Suprapubic skin (tissue), 4 donors: ENCODE results near the gene GRPEL1. TPM values are rescaled to one million over a fixed set of nuclear protein-coding genes. Genes with fewer than 3 reads are reported as not detected.
"Not testable (repeated sequence)": the region's sequence is repeated elsewhere in the genome, so short reads cannot be mapped to it uniquely, and the experiment has no call there.

Source experiments
- DNase-seq, 2 donors: peaks; one replicate each; pipeline ENCODE4 v3.0.0-alpha.2; 2019; ENCODE audit warnings: low spot score in 2 of 2
- H3K27ac ChIP-seq: fragments of 200-600 bp; sonication (generic); one replicate; pipeline ENCODE4 v1.5.1; 2019
- H3K27me3 ChIP-seq: fragments of 200-600 bp; sonication (generic); one replicate; pipeline ENCODE4 v1.5.1; 2019
- H3K36me3 ChIP-seq: fragments of 200-600 bp; sonication (generic); one replicate; pipeline ENCODE4 v1.5.1; 2019
- H3K4me1 ChIP-seq: fragments of 200-600 bp; sonication (generic); one replicate; pipeline ENCODE4 v1.5.1; 2019
- H3K4me3 ChIP-seq: fragments of 200-600 bp; sonication (generic); one replicate; pipeline ENCODE4 v1.5.1; 2019; ENCODE audit warnings: mild to moderate bottlenecking
- H3K9me3 ChIP-seq: fragments of 200-600 bp; sonication (generic); one replicate; pipeline ENCODE4 v1.5.1; 2019
- EP300 ChIP-seq: sonication (generic); formaldehyde crosslinking; IDR thresholded peaks from one replicate; pipeline ENCODE4 v1.6.1; 2017; ENCODE audit warnings: antibody characterized with exemption
- POLR2A ChIP-seq, 2 donors: fragments of 450-650 bp; IDR thresholded peaks; one replicate each; pipeline ENCODE4 v1.6.1; 2017; ENCODE audit warnings: antibody characterized with exemption in 2 of 2, mild to moderate bottlenecking in 2 of 2, moderate library complexity in 2 of 2
- POLR2AphosphoS5 ChIP-seq, 3 donors: sonication (generic); formaldehyde crosslinking; IDR thresholded peaks; one replicate each; pipeline ENCODE4 v1.6.1; 2017; ENCODE audit warnings: antibody characterized with exemption in 3 of 3
- WGBS: methylation state at CpG from one replicate; pipeline ENCODE4 v1.1.5; 2018; 5-methylcytosine and 5-hydroxymethylcytosine counted together
- total RNA-seq, 4 donors: library from RNA; depleted of rRNA; stranded (reverse); fragments of >200 nt; gene quantifications; one replicate each; pipeline ENCODE4 v1.1.0, GENCODE V29; 2016
- TF ChIP-seq, protein P1 (sequence below), 2 donors: fragments of 200-600 bp in 1 of 2; fragments of 450-650 bp in 1 of 2; sonication (generic) in 1 of 2; IDR thresholded peaks; one replicate each; pipeline ENCODE4 v1.5.1; 2016 to 2019; ENCODE audit warnings: antibody characterized with exemption in 2 of 2, mild to moderate bottlenecking in 1 of 2, moderate library complexity in 1 of 2

GRPEL1 gene
- total RNA-seq, 4 donors from 2014 or later, result 18.2 to 32.4 (median 25.3) TPM

DNA sequence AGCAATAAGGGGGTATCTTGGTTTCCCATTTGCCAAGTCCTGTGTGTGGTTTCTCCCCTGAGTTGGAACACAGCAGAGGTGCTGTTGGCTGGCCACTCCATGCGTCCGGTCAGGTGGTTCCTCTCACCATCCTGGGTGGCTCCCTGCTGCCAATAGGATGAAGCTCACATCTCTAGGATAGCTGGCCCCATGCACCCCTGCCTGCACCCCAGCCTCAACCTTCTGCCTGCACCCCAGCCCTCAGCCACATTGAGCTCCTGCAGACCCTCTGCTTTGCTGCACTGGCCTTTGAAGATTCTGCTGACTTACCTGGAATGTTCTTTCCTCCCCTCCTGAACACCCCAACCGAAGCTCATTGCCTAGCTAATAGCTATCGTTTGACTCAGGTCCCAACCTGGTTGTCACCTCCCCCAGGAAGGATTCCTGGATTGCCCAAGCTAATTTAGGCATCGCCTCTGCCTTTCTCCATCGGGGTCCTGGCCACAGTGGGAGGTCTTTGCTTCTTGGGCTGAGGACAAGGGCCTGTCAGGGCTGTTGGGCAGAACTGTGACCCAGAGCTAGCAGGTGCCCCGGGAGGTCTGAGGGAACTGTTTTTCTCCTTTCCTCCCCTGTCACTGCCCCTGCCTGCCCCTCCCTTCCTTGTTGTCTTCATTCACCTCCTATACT is 36.6 kb upstream of the GRPEL1 start:
- H3K36me3 ChIP-seq, result no peaks in the 10 kb centered on the region
- no peaks in the 10 kb centered on the region for H3K27me3 ChIP-seq
- H3K9me3 ChIP-seq, result no peaks in the 10 kb centered on the region
- no peak overlapping the region for H3K4me3 ChIP-seq
- DNase-seq, result no peak
- peak overlapping the region; percentile 32 for H3K27ac ChIP-seq
- TF ChIP-seq POLR2AphosphoS5 (IDR thresholded peaks at IDR 0.05) (no peak), EP300 (no peak), POLR2A (IDR thresholded peaks at IDR 0.05) (no peak)
- TF ChIP-seq, protein P1, sequence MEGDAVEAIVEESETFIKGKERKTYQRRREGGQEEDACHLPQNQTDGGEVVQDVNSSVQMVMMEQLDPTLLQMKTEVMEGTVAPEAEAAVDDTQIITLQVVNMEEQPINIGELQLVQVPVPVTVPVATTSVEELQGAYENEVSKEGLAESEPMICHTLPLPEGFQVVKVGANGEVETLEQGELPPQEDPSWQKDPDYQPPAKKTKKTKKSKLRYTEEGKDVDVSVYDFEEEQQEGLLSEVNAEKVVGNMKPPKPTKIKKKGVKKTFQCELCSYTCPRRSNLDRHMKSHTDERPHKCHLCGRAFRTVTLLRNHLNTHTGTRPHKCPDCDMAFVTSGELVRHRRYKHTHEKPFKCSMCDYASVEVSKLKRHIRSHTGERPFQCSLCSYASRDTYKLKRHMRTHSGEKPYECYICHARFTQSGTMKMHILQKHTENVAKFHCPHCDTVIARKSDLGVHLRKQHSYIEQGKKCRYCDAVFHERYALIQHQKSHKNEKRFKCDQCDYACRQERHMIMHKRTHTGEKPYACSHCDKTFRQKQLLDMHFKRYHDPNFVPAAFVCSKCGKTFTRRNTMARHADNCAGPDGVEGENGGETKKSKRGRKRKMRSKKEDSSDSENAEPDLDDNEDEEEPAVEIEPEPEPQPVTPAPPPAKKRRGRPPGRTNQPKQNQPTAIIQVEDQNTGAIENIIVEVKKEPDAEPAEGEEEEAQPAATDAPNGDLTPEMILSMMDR (IDR thresholded peaks at IDR 0.05), result no peak
- WGBS, result 93% methylated on average over 7 of the region's 7 CpGs
- H3K4me1 ChIP-seq, result peaks cover 20% of the 10 kb centered on the region

DNA sequence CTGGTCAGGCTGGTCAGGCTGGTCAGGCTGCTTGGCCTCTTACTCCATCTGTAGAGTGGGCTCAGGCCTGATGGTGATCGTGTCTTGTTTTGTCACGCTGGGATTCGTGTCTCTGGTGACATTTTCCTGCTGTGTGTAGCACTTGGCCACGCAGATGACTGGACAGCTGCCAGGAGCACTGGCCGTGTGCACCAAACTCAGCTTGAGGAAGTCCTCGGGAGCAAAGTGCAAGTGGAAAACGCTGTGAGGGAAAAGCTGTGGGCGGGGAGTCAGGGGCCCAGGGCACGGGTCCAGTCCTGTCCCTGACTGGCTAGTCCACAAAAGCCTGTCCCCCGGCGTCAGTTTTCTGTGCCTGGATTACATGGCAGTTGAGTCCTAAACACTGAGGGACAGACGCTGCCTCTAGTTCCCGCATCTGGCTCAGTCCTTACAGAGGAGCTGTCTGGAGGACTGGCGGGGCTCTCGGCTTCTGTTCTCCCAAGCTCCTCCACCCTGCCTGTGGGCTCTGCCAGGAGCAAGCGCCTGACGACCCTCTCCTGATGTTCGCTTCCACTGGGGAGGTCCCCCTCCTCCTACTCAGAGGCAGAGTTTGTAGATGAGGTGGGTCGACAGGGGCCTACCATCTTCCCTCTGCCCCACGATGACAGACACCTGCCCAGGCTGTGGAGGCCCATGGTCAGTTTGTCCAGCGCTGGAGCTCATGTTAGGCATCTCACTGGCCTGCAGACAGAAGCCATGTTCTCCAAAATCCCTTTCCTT is 35.9 kb upstream of the GRPEL1 start:
- Histone ChIP-seq H3K4me3 (peak overlapping the region; percentile 74), H3K9me3 (no peaks in the 10 kb centered on the region), H3K4me1 (peaks cover 20% of the 10 kb centered on the region), H3K27me3 (no peaks in the 10 kb centered on the region), H3K27ac (peak overlapping the region; percentile 83), H3K36me3 (no peaks in the 10 kb centered on the region)
- no peak for TF ChIP-seq POLR2AphosphoS5 (IDR thresholded peaks at IDR 0.05)
- TF ChIP-seq EP300, result no peak
- TF ChIP-seq POLR2A (IDR thresholded peaks at IDR 0.05), result no peak
- TF ChIP-seq, protein P1 (IDR thresholded peaks at IDR 0.05), result no peak
- peak in 1 of 2 donors; percentile 86 for DNase-seq
- 40% methylated on average over 19 of the region's 21 CpGs for WGBS

DNA sequence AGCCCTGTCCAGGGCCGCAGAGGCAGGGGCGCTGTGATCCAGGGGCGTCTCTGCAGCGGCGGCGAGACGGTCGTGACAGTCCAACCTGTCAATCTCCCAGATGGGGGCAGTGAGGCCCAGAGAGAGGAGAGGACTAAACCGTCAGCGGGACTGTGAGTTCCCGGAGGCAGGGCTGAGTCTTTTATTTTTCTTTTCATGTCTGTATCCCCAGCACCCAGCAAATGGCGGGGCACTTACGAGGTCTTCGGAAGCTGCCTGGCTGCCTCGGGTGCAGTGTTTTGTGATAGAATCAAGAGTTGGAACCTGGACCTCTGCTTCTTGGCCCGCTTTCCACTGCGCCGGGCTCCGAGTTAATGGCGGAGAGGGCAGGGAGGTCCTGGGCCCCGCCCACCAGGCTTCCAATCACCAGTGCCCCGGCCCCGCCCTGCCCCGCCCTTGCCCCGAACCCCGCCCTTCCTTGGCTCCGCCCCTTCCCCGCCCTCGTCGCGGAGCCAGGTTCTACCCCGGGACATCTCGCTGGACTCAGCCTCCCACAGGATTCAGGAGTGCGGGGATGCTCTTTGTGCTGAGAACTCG is 35.3 kb upstream of the GRPEL1 start:
- Histone ChIP-seq H3K4me3 (peak overlapping the region; percentile 74), H3K36me3 (no peaks in the 10 kb centered on the region), H3K27me3 (no peaks in the 10 kb centered on the region), H3K4me1 (peaks cover 20% of the 10 kb centered on the region), H3K27ac (peak overlapping the region; percentile 83), H3K9me3 (no peaks in the 10 kb centered on the region)
- TF ChIP-seq, protein P1 (IDR thresholded peaks at IDR 0.05), result no peak
- no peak for TF ChIP-seq EP300
- TF ChIP-seq POLR2A (IDR thresholded peaks at IDR 0.05), result peak in 1 of 2 donors; percentile 44
- no peak for TF ChIP-seq POLR2AphosphoS5 (IDR thresholded peaks at IDR 0.05)
- 3% methylated on average over 8 of the region's 35 CpGs for WGBS
- DNase-seq, result peak; percentile 89 to 94

DNA sequence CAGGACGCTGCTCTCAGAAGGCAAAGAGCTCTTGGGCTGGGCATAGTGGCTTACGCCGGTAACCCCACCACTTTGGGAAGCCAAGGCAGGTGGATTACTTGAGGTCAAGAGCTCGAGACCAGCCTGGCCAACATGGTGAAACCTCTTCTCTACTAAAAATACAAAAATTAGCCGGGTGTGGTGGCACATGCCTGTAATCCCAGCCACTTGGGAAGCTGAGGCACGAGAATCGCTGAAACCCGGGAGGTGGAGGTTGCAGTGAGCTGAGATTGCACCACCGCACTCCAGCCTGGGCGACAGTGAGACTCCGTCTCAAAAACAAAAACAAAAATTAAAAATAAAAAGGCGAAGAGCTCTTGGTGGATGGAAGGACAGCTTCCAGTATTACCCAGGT is 34.6 kb upstream of the GRPEL1 start:
- H3K36me3 ChIP-seq, DNase-seq, H3K27me3 ChIP-seq, H3K9me3 ChIP-seq: not testable (repeated sequence)
- peak overlapping the region; percentile 83 for H3K27ac ChIP-seq
- H3K4me3 ChIP-seq, result peak overlapping the region; percentile 74
- H3K4me1 ChIP-seq, result peaks cover 20% of the 10 kb centered on the region
- WGBS, result 48% methylated on average over 11 of the region's 12 CpGs

DNA sequence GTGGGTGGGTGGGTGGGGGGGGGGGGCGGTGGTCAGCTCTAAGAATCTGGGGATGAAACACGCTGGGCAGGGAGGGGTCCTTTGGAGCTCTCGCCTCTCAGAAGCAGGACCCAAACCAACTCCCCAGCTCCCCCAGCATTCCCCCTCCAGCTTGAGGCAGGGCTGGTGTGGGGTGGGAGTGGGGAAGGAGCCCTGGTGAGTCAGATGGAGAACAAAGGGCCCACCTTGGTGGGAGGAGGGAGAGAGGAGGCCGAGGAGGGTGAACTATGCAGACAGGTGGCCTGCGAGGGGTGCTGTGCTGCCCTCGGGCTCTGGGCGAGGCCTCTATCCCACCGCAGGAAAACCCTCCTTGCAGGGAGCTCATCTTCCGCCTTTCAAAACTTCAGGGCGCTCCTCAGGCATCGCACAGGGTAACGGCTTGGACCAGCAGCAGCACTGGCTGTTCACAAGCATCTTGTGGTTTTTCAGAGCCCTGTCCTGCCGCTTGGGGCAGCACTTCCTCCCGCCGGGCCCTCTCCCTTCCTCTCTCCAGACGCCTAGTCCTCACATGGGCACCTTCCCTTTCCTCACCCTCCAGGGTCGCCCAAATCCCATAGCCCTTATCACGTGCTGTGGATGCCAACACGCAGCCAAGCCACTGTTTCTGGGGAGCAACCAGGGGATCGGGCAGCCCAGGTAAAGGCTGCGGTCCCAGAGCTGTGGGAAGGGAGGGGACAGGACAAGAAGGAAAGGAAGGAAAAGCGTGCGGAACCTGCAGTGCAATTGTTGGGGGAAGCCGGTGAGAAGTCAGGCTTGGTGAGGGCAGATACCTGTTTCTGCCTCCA is 34.0 kb upstream of the GRPEL1 start:
- peak overlapping the region; percentile 74 for H3K4me3 ChIP-seq
- no peaks in the 10 kb centered on the region for H3K27me3 ChIP-seq
- H3K9me3 ChIP-seq, result no peaks in the 10 kb centered on the region
- 19% methylated on average over 16 of the region's 24 CpGs for WGBS
- peaks cover 21% of the 10 kb centered on the region for H3K4me1 ChIP-seq
- peak; percentile 84 to 90 for DNase-seq
- no peaks in the 10 kb centered on the region for H3K36me3 ChIP-seq
- TF ChIP-seq POLR2AphosphoS5 (IDR thresholded peaks at IDR 0.05), result no peak
- TF ChIP-seq, protein P1 (IDR thresholded peaks at IDR 0.05), result peak; percentile 35 to 88
- peak overlapping the region; percentile 83 for H3K27ac ChIP-seq
